ENCODE measurements around the gene PARP8. TPM values are rescaled to one million over a fixed set of nuclear protein-coding genes. Genes with fewer than 3 reads are reported as not detected.

Gene PARP8
- total RNA-seq, 1 donor from 2014 or later: 48.4 TPM

- Histone ChIP-seq H3K4me3 (no peak overlapping the region), H3K4me1 (no peaks in the 10 kb centered on the region), H3K27ac (no peak overlapping the region), H3K36me3 (no peaks in the 10 kb centered on the region), H3K9me3 (no peaks in the 10 kb centered on the region), H3K27me3 (no peaks in the 10 kb centered on the region)
- TF ChIP-seq POLR2A (IDR thresholded peaks at IDR 0.05) (no peak), CTCF (IDR thresholded peaks at IDR 0.05) (no peak), POLR2AphosphoS5 (IDR thresholded peaks at IDR 0.05; ENCODE audit: insufficient read depth in 1 of 2, low read depth in 1 of 2) (no peak)
- intact Hi-C loops (cut with DNase I): no loop called here
- no peak for DNase-seq (ENCODE audit: extremely low spot score in 2 of 2)
Observed at GRCh38 chr5:50700706-50701105, 34.3 kb downstream of the PARP8 start.

- intact Hi-C loops (cut with DNase I): no loop called here
- Histone ChIP-seq H3K9me3 (no peaks in the 10 kb centered on the region), H3K27ac (no peak overlapping the region)
Observed at GRCh38 chr5:50702615-50703366, 36.4 kb downstream of the PARP8 start.

GRCh38 chr5:50703367-50703666, 36.9 kb downstream of the PARP8 start:
- no peak for TF ChIP-seq CTCF (IDR thresholded peaks at IDR 0.05)
- no peak for TF ChIP-seq POLR2AphosphoS5 (IDR thresholded peaks at IDR 0.05; ENCODE audit: insufficient read depth in 1 of 2, low read depth in 1 of 2)
- no peak for TF ChIP-seq POLR2A (IDR thresholded peaks at IDR 0.05)

More at GRCh38 chr5:50702615-50703366, 36.4 kb downstream of the PARP8 start:
- Histone ChIP-seq H3K4me3 (no peak overlapping the region), H3K27me3 (no peaks in the 10 kb centered on the region), H3K36me3 (no peaks in the 10 kb centered on the region), H3K4me1 (no peaks in the 10 kb centered on the region)
- no peak for TF ChIP-seq CTCF (IDR thresholded peaks at IDR 0.05)
- no peak for TF ChIP-seq POLR2AphosphoS5 (IDR thresholded peaks at IDR 0.05; ENCODE audit: insufficient read depth in 1 of 2, low read depth in 1 of 2)
- no peak for TF ChIP-seq POLR2A (IDR thresholded peaks at IDR 0.05)
- no peak for DNase-seq (ENCODE audit: extremely low spot score in 2 of 2)

GRCh38 chr5:50704730-50705129, 38.3 kb downstream of the PARP8 start:
- H3K9me3 ChIP-seq: no peaks in the 10 kb centered on the region
- H3K27me3 ChIP-seq: no peaks in the 10 kb centered on the region
- no peaks in the 10 kb centered on the region for H3K36me3 ChIP-seq
- H3K27ac ChIP-seq: no peak overlapping the region
- no peak for DNase-seq (ENCODE audit: extremely low spot score in 2 of 2)
- intact Hi-C loops (cut with DNase I): no loop called here
- no peak overlapping the region for H3K4me3 ChIP-seq
- TF ChIP-seq POLR2AphosphoS5 (IDR thresholded peaks at IDR 0.05; ENCODE audit: insufficient read depth in 1 of 2, low read depth in 1 of 2): no peak
- TF ChIP-seq CTCF (IDR thresholded peaks at IDR 0.05): no peak
- TF ChIP-seq POLR2A (IDR thresholded peaks at IDR 0.05): no peak
- H3K4me1 ChIP-seq: no peaks in the 10 kb centered on the region

More at GRCh38 chr5:50703367-50703666, 36.9 kb downstream of the PARP8 start:
- Histone ChIP-seq H3K27me3 (no peaks in the 10 kb centered on the region), H3K9me3 (no peaks in the 10 kb centered on the region), H3K36me3 (no peaks in the 10 kb centered on the region), H3K4me1 (no peaks in the 10 kb centered on the region), H3K27ac (no peak overlapping the region), H3K4me3 (no peak overlapping the region)
- DNase-seq (ENCODE audit: extremely low spot score in 2 of 2): no peak
- intact Hi-C loops (cut with DNase I): no loop called here

- intact Hi-C loops (cut with DNase I): no loop called here
- TF ChIP-seq POLR2AphosphoS5 (IDR thresholded peaks at IDR 0.05; ENCODE audit: insufficient read depth in 1 of 2, low read depth in 1 of 2) (no peak), POLR2A (IDR thresholded peaks at IDR 0.05) (no peak), CTCF (IDR thresholded peaks at IDR 0.05) (no peak)
- H3K9me3 ChIP-seq: no peaks in the 10 kb centered on the region
- DNase-seq (ENCODE audit: extremely low spot score in 2 of 2): no peak
- no peak overlapping the region for H3K27ac ChIP-seq
- no peaks in the 10 kb centered on the region for H3K27me3 ChIP-seq
- no peaks in the 10 kb centered on the region for H3K36me3 ChIP-seq
- peaks cover 20% of the 10 kb centered on the region for H3K4me1 ChIP-seq
- no peak overlapping the region for H3K4me3 ChIP-seq
Observed at GRCh38 chr5:50709471-50709870, 43.0 kb downstream of the PARP8 start.
